Neural progenitor cell (in vitro differentiated cells): ENCODE data around the gene PDGFC.

Experiments
- CTCF ChIP-seq: fragments of 200-600 bp; sonication (generic); IDR thresholded peaks from 2 replicates; pipeline ENCODE4 v1.5.1; 2017; ENCODE audit warnings: antibody characterized with exemption, mild to moderate bottlenecking
- EZH2 ChIP-seq: fragments of 200-600 bp; sonication (generic); IDR thresholded peaks from 2 replicates; pipeline ENCODE4 v1.6.1; 2017; ENCODE audit warnings: antibody characterized with exemption, mild to moderate bottlenecking, moderate library complexity
- EZH2phosphoT487 ChIP-seq: fragments of 200-600 bp; sonication (generic); IDR thresholded peaks from 2 replicates; pipeline ENCODE4 v1.6.1; 2017; ENCODE audit warnings: antibody characterized with exemption

- no peak for TF ChIP-seq CTCF
- TF ChIP-seq EZH2phosphoT487 = no peak
- no peak for TF ChIP-seq EZH2
Observed at GRCh38 chr4:157005831-157006230, 34.2 kb upstream of the PDGFC start.
